Fibroblast of lung (primary cell): ENCODE results near the gene SNRPA. TPM values are rescaled to one million over a fixed set of nuclear protein-coding genes. Genes with fewer than 3 reads are reported as not detected.

Source experiments
- DNase-seq, 2 donors: peaks; one replicate each; pipeline versions ENCODE4 v3.0.0 to v3.0.0-alpha.2; 2010; ENCODE audit warnings: low read depth in 2 of 2
- H2AFZ ChIP-seq: 2 replicates; pipeline ENCODE4 v1.5.1; 2012; ENCODE audit warnings: low read length, control low read depth, inconsistent platforms
- H3K27ac ChIP-seq: 2 replicates; pipeline ENCODE4 v1.5.1; 2011; ENCODE audit warnings: low read length, control low read depth; ENCODE audit not compliant: insufficient read depth
- H3K27me3 ChIP-seq: 2 replicates; pipeline ENCODE4 v1.5.1; 2011; ENCODE audit warnings: mild to moderate bottlenecking, low read length; ENCODE audit not compliant: control insufficient read depth, insufficient read depth
- H3K36me3 ChIP-seq: 2 replicates; pipeline ENCODE4 v1.5.1; 2011; ENCODE audit warnings: low read length; ENCODE audit not compliant: control insufficient read depth, insufficient read depth
- H3K4me1 ChIP-seq: 2 replicates; pipeline ENCODE4 v1.5.1; 2011; ENCODE audit warnings: low read length; ENCODE audit not compliant: control insufficient read depth, insufficient read depth; ENCODE audit errors: extremely low read depth
- H3K4me2 ChIP-seq: 2 replicates; pipeline ENCODE4 v1.5.1; 2011; ENCODE audit warnings: low read length, control low read depth; ENCODE audit not compliant: insufficient read depth; ENCODE audit errors: extremely low read depth
- H3K4me3 ChIP-seq, 4 experiments: fragments of 200-600 bp in 1 of 4; sonication (generic) in 1 of 4; replicated peaks in 1 of 4; 2 replicates each; pipeline ENCODE4 v1.5.1; 2011 to 2016; ENCODE audit warnings: low read length in 4 of 4, low read depth in 3 of 4, mild to moderate bottlenecking in 3 of 4, control low read depth in 2 of 4, inconsistent platforms in 1 of 4, mixed read lengths in 1 of 4; ENCODE audit not compliant: insufficient read depth in 1 of 4; ENCODE audit errors: control extremely low read depth in 1 of 4
- H3K79me2 ChIP-seq: 2 replicates; pipeline ENCODE4 v1.5.1; 2012; ENCODE audit warnings: mild to moderate bottlenecking, low read length, inconsistent platforms; ENCODE audit not compliant: control insufficient read depth, insufficient read depth
- H3K9ac ChIP-seq: 2 replicates; pipeline ENCODE4 v1.5.1; 2011; ENCODE audit warnings: mild to moderate bottlenecking, low read length, control low read depth; ENCODE audit not compliant: insufficient read depth
- H3K9me3 ChIP-seq: 2 replicates; pipeline ENCODE4 v1.5.1; 2012; ENCODE audit warnings: low read depth, low read length; ENCODE audit not compliant: control insufficient read depth, insufficient read depth
- H4K20me1 ChIP-seq: 2 replicates; pipeline ENCODE4 v1.5.1; 2011; ENCODE audit warnings: low read length; ENCODE audit not compliant: control insufficient read depth, insufficient read depth; ENCODE audit errors: extremely low read depth
- EZH2 ChIP-seq: IDR thresholded peaks from 2 replicates; pipeline ENCODE4 v1.5.1; 2012; ENCODE audit warnings: low read length, control low read depth, mild to moderate bottlenecking; ENCODE audit errors: missing control alignments
- polyA plus RNA-seq, 2 donors: library from polyadenylated mRNA; depleted of rRNA in 1 of 2; stranded (reverse) in 1 of 2; unstranded in 1 of 2; fragments of >200 nt; gene quantifications; 2 replicates each; pipeline ENCODE4 v1.2.1, GENCODE V29; 2011 to 2012; ENCODE audit warnings: missing spikeins in 1 of 2
- total RNA-seq: library from RNA; depleted of rRNA; stranded (reverse); fragments of >200 nt; gene quantifications from 2 replicates; pipeline ENCODE4 v1.2.1, GENCODE V29; 2014
- TF ChIP-seq, protein P1 (sequence below), 2 donors: IDR thresholded peaks in 1 of 2; conservative IDR thresholded peaks in 1 of 2; 1 replicate in 1 of 2; 2 replicates in 1 of 2; pipeline ENCODE4 v1.5.1; 2011 to 2012; ENCODE audit warnings: low read length in 2 of 2, control low read depth in 1 of 2, inconsistent platforms in 1 of 2, low read depth in 1 of 2, mild to moderate bottlenecking in 1 of 2

The SNRPA gene
- total and polyA plus RNA-seq, 2 donors (not counting 1 experiment from before 2014, with no cell fraction given) = 41.9 to 74.4 TPM

DNA sequence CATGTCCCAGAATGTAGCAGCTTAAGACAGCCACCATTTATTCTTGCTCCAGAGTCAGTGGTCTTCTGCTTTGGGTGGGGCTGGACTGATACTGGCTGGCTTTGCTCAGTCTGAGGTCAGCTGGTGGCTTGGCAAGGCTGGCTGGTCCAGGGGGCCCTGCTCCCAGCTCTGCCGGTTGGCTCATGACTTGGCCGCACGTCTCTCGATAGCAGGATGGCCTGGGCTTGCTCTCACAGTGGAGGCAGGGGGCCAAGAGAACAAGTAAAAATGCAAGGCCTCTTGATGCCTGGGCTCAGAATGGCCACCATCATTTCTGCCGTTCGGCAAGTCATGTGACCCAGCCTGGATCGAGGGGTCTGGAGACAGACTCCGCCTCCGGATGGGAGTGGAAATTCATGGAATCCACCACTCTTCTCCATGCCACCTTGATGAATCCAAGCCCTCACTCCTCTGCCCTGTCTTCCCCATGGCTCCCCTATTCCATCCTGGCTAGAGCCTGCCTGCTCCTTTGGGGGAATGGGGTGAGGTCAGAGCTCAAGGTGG is 13.8 kb upstream of the SNRPA start:
- TF ChIP-seq, protein P1, sequence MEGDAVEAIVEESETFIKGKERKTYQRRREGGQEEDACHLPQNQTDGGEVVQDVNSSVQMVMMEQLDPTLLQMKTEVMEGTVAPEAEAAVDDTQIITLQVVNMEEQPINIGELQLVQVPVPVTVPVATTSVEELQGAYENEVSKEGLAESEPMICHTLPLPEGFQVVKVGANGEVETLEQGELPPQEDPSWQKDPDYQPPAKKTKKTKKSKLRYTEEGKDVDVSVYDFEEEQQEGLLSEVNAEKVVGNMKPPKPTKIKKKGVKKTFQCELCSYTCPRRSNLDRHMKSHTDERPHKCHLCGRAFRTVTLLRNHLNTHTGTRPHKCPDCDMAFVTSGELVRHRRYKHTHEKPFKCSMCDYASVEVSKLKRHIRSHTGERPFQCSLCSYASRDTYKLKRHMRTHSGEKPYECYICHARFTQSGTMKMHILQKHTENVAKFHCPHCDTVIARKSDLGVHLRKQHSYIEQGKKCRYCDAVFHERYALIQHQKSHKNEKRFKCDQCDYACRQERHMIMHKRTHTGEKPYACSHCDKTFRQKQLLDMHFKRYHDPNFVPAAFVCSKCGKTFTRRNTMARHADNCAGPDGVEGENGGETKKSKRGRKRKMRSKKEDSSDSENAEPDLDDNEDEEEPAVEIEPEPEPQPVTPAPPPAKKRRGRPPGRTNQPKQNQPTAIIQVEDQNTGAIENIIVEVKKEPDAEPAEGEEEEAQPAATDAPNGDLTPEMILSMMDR (conservative IDR thresholded peaks at IDR 0.05 in 1 of 2, IDR thresholded peaks at IDR 0.05 in 1 of 2; ENCODE audit: low read depth in 1 of 2, low read length in 2 of 2) = no peak
- no peak for TF ChIP-seq EZH2
- Histone ChIP-seq H3K4me1 (no peaks in the 10 kb centered on the region), H3K4me2 (no peak overlapping the region), H3K9ac (no peak overlapping the region), H3K27ac (no peak overlapping the region), H3K36me3 (peaks cover 24% of the 10 kb centered on the region), H3K79me2 (no peaks in the 10 kb centered on the region), H2AFZ (no peak overlapping the region), H3K9me3 (no peaks in the 10 kb centered on the region), H4K20me1 (no peaks in the 10 kb centered on the region), H3K27me3 (no peaks in the 10 kb centered on the region), H3K4me3 (no peak overlapping the region)
- DNase-seq = no peak

DNA sequence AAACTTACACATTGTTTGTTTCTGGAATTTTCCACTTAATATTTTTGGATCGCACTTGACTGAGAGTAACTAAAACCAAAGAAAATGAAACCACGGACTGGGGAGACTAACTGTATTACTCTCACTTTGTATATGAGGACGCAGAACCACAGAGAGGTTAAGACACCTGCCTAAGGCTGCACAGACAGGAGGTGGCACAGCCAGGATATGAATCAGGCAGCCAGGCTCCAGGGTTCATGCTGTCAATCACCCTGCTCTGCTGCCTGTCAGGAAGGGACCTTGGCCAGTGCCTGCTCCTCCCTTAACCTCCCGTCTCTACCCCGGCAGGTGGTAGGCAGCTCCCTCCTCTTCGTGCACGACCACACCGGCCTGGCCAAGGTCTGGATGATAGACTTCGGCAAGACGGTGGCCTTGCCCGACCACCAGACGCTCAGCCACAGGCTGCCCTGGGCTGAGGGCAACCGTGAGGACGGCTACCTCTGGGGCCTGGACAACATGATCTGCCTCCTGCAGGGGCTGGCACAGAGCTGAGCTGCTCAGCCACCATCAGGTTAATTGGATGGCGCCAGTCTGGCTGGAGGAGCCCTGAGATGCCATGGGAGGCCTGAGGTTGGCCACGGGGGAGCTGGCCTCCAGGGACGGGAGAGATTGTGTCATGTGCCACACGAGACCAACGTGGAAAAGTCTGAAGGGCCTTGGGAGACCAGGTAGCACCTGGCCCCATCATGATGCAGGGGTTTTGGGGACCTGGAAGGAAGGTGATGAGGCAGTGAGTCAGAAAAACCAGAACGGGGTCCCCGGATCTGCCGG is 11.8 kb upstream of the SNRPA start:
- no peaks in the 10 kb centered on the region for H3K9me3 ChIP-seq
- H3K4me2 ChIP-seq = no peak overlapping the region
- peaks cover 18% of the 10 kb centered on the region for H3K36me3 ChIP-seq
- H3K4me3 ChIP-seq = no peak overlapping the region
- H3K79me2 ChIP-seq = no peaks in the 10 kb centered on the region
- H3K9ac ChIP-seq = no peak overlapping the region
- H3K27ac ChIP-seq = peak overlapping the region; percentile 53
- TF ChIP-seq, protein P1 (conservative IDR thresholded peaks at IDR 0.05 in 1 of 2, IDR thresholded peaks at IDR 0.05 in 1 of 2; ENCODE audit: low read depth in 1 of 2, low read length in 2 of 2) = no peak
- no peak for TF ChIP-seq EZH2
- no peak overlapping the region for H2AFZ ChIP-seq
- no peaks in the 10 kb centered on the region for H3K27me3 ChIP-seq
- H3K4me1 ChIP-seq = no peaks in the 10 kb centered on the region
- DNase-seq = no peak
- no peaks in the 10 kb centered on the region for H4K20me1 ChIP-seq

DNA sequence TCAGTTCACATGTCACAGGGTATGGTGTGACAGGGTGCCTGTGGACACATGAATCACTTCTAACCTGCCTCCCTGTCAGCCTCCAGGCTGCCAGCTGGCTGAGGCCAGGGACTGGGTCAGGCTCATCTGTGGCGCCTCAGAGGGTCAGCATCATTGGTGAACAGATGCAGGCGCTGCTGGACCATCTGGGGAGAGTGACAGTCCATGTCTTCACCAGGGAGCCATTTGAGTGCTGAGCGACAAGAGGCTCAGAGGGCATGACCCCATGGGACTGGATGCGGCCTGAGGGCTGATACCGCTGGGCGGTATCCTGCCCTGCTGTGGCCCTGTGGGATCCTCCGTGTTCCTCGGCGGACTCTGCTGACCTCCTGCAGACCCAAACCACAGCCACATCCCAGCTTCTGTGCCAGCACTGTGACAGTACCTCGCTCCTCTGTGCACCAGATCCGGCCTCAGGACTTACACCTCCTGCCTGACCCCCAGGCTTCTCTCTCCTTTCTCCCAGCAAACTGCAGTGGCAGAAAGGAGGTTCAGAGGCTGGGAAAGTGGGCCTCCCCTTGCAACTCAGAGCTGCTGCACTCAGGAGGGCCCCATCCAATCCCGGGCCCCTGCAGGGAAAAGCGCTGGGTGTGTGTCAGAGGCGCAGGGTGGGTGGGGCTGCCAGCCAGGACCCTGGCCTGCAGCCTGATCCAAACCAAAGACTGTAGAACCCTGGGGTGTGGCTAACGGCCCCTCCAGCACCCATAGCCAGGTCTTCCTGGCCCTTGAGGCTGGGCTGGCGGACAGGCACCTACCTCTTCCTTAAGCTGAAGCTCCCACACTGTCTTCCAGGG is 10.9 kb upstream of the SNRPA start:
- Histone ChIP-seq H2AFZ (no peak overlapping the region), H4K20me1 (no peaks in the 10 kb centered on the region), H3K4me2 (peak overlapping the region; percentile 33), H3K79me2 (no peaks in the 10 kb centered on the region), H3K27ac (peak overlapping the region; percentile 53), H3K27me3 (no peaks in the 10 kb centered on the region), H3K9me3 (no peaks in the 10 kb centered on the region), H3K4me3 (no peak overlapping the region), H3K9ac (peak overlapping the region; percentile 27), H3K4me1 (no peaks in the 10 kb centered on the region), H3K36me3 (peaks cover 18% of the 10 kb centered on the region)
- no peak for TF ChIP-seq EZH2
- DNase-seq = no peak
